ENCODE results near the gene SCAMP5.

DNA sequence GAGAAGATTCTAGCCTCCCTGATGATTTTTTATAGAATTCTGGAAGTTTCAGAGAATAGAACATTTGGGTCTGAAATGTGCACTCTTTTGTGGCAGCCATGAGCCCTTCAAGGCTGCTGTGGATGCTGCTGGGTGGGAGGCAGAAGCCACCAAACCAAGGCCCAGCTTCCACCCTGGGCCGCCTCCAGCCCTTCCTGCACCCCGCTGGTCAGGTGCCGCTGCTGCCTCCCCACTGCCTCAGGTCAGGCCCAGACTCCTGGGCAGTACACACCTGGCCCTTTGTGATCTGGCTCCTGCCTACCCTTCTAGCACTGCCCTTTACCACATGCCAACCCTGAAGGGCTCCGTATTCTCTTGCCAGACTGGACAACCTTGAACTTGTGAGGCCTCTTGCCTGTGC is 56.3 kb downstream of the SCAMP5 start:
- no peak for TF ChIP-seq CTCF (IDR thresholded peaks at IDR 0.05 in 2 of 3, conservative IDR thresholded peaks at IDR 0.05 in 1 of 3; ENCODE audit: borderline replicate concordance in 1 of 3, insufficient read depth in 1 of 3, low read depth in 2 of 3, low read length in 2 of 3)
- no peak for TF ChIP-seq POLR2AphosphoS5 (IDR thresholded peaks at IDR 0.05; ENCODE audit: low read depth, low read length)
- no peak for TF ChIP-seq SIN3A (IDR thresholded peaks at IDR 0.05; ENCODE audit: low read depth)
- no peak for TF ChIP-seq REST (IDR thresholded peaks at IDR 0.05; ENCODE audit: low read depth)
- TF ChIP-seq POLR2A (IDR thresholded peaks at IDR 0.05; ENCODE audit: borderline replicate concordance, extremely low read depth, insufficient read depth, insufficient read length) = no peak
- no peak for TF ChIP-seq YY1 (IDR thresholded peaks at IDR 0.05; ENCODE audit: extremely low read depth, insufficient replicate concordance, low read depth, low read length)
- no peak for TF ChIP-seq EZH2 (IDR thresholded peaks at IDR 0.05)
- TF ChIP-seq, protein P1, sequence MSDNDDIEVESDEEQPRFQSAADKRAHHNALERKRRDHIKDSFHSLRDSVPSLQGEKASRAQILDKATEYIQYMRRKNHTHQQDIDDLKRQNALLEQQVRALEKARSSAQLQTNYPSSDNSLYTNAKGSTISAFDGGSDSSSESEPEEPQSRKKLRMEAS (IDR thresholded peaks at IDR 0.05) = no peak
